Measurements from ENCODE around the gene TMEM109.

TMEM109 gene

DNA sequence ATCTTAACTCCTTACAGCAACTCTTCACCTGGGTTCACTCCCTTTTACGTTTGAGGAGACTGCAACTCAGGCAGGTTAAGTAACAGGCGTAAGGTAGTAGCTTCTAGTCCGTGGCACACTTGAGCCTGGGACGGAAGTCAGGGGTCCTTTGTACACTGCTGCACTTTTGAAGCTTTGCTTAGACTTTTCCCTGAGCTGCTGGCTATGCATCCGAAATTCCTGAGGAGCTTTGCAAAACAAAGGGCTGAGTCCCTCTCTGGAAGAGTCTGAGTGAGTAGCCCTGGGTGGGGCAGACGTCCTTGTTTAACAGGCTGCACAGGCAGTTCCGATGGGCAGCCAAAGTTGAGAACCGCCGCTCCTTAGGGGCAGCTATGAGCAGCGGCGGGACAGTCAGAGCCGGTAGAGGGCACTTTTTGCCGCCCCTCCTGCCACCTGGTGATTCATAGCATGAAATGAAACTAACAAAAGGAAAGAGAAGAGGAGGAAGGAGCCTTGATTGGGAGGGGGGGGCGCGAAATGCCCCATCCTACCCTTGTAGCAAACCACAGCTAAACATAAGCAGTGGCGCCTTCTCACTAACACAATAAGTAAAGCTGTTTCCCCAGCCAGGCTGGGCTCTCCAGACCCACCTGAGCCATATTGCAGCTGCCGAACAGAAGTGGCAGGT, 1.4 kb downstream of the TMEM109 start:
- CTCF ChIA-PET: interaction anchor here (0.5 to 1.6 kb wide), 6 partner anchors 16 to 216 kb away, joined by 3 to 5 read pairs (median 4); no protein-coding TSS in a partner anchor
- POLR2A ChIA-PET (ENCODE audit: low non-redundant PET): interaction anchor here (0.7 to 0.9 kb wide), 2 partner anchors 10 to 125 kb away, joined by 3 to 4 read pairs; no protein-coding TSS in a partner anchor
- TF ChIP-seq, protein P1, sequence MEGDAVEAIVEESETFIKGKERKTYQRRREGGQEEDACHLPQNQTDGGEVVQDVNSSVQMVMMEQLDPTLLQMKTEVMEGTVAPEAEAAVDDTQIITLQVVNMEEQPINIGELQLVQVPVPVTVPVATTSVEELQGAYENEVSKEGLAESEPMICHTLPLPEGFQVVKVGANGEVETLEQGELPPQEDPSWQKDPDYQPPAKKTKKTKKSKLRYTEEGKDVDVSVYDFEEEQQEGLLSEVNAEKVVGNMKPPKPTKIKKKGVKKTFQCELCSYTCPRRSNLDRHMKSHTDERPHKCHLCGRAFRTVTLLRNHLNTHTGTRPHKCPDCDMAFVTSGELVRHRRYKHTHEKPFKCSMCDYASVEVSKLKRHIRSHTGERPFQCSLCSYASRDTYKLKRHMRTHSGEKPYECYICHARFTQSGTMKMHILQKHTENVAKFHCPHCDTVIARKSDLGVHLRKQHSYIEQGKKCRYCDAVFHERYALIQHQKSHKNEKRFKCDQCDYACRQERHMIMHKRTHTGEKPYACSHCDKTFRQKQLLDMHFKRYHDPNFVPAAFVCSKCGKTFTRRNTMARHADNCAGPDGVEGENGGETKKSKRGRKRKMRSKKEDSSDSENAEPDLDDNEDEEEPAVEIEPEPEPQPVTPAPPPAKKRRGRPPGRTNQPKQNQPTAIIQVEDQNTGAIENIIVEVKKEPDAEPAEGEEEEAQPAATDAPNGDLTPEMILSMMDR (conservative IDR thresholded peaks at IDR 0.05; ENCODE audit: low read depth): peak; percentile 61
- peak overlapping the region; percentile 89 for H3K27ac ChIP-seq
- peak; percentile 82 for DNase-seq (ENCODE audit: low spot score)

DNA sequence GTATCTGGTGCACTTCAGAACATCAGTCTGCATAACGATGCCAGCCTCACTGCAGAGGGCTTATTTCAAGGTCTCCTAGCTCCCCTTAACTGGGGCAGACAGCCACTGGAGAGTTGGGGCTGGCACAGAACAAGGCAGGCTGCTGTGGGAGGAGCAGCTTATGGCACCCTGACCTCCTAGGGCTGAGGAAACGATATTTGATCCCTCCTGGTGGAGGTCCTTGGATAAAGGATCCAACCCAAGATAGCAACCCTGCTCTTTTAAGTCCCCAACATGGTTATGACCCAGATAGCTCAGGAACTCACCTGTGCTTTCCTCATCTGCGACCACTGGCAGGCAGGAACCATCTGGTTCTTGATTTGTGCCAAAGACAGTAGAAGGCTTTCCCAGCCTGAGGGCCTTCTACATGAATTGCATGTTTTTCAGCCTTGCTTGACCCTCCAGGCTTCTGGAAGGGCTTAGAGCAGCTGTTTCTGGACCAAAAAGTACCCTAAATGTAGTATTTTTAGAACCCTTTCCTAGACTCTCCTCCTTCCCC, 2.8 kb downstream of the TMEM109 start:
- CTCF ChIA-PET: interaction anchor here (0.6 to 1.4 kb wide), 2 partner anchors 17 to 86 kb away, joined by 3 to 4 read pairs; no protein-coding TSS in a partner anchor
- TF ChIP-seq, protein P1 (conservative IDR thresholded peaks at IDR 0.05; ENCODE audit: low read depth): no peak
- no peak for DNase-seq (ENCODE audit: low spot score)
- peak overlapping the region; percentile 66 for H3K27ac ChIP-seq
- POLR2A ChIA-PET (ENCODE audit: low non-redundant PET): no interaction called here

DNA sequence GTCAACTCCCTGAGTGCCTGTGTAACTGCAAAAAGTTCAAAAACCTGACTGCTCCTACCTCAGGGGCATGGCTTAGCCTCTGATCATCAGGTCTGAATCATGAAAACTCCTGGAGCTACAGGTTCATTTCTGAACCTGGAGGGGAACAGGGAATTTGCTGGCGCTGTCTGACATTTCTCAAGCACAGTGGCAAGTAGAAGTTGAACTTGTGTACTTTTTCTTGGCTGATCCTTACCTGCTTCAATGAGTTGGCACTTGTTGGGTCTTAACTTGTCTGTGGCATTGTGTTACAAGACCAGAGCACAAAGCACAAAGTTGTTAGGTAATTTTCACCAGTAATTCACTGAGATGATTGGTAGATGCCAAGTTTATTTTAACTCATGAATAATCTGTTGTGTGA, 3.3 kb downstream of the TMEM109 start:
- ChIA-PET POLR2A (ENCODE audit: low non-redundant PET) (no interaction called here), CTCF (interaction anchor here (0.6 kb wide), 1 partner anchor 86 kb away, joined by 3 read pairs; no protein-coding TSS in a partner anchor)
- peak overlapping the region; percentile 66 for H3K27ac ChIP-seq
- no peak for DNase-seq (ENCODE audit: low spot score)
- TF ChIP-seq, protein P1 (conservative IDR thresholded peaks at IDR 0.05; ENCODE audit: low read depth): no peak

DNA sequence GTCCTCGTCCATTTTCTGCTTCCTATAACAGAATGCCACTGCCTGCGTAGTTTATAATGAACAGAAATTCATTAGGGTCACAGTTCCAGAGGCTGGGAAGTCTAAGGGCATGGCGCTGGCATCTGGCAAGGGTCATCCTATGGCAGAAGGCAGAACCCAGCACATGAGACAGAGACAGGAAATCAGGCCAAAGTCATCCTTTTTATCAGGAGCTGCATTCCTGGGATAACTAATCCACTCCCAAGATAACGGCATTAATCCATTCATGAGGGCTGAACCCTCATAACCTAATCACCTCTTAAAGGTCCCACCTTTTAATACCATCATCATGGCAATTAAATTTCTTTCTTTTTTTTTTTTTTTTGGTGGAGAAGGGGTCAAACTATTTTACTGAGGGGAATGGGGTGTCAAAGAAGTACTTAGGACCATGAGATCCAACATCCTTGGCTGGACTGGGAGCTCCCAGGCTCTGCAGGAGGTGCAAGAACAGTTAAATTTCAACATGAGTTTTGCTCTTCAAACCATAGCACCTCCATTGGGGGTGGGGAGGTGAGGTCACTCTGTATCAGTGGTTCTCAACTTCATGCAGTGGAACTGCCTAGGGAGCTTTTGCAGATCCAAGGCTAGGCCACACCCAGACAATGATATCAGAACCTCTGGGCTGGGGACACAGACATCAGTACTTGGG, 4.4 kb downstream of the TMEM109 start:
- TF ChIP-seq, protein P1 (conservative IDR thresholded peaks at IDR 0.05; ENCODE audit: low read depth): no peak
- ChIA-PET CTCF (interaction anchor here (0.7 kb wide), 1 partner anchor 242 kb away, joined by 4 read pairs; no protein-coding TSS in a partner anchor), POLR2A (ENCODE audit: low non-redundant PET) (no interaction called here)
- H3K27ac ChIP-seq: 0 out of 2 replicates have a peak overlapping the region, but pooled peaks have one; percentile 30
- no peak for DNase-seq (ENCODE audit: low spot score)

DNA sequence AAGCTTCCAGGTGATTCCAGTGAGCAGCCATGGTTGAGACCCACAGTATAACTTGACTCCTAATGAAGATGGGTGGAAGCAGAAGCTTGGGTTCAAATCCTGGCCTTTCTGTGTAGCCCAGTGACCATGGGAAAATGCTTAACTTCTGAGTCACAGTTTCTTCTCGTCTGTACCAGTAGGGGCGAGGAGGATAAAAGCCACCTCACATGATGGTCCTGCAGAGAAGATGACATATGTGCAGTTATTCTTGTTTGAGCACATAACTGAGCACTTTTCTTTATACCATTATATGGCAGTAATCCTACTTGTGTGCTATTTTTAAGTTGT, 4.9 kb downstream of the TMEM109 start:
- H3K27ac ChIP-seq: 0 out of 2 replicates have a peak overlapping the region, but pooled peaks have one; percentile 30
- DNase-seq (ENCODE audit: low spot score): no peak
- ChIA-PET POLR2A (ENCODE audit: low non-redundant PET) (no interaction called here), CTCF (interaction anchor here (0.7 kb wide), 1 partner anchor 241 kb away, joined by 4 read pairs; no protein-coding TSS in a partner anchor)
- TF ChIP-seq, protein P1 (conservative IDR thresholded peaks at IDR 0.05; ENCODE audit: low read depth): no peak

DNA sequence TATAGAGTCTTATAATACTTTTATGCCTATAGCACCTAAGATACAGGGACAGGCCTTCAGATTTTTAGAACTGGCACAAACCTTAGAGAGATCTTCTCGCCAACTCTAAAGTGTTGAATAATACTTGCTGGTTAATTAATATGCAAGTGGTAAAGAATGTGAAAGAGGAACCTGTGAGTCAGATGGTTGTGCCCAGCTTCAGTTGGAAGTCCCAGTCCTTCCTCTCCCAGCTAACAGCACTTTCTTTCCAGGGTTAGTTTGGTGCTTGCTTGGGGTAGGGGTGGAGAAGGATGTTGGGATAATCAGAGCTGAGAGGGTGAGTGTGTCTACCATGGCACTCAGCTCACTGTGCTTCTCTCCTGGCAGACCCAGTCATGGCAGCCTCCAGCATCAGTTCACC, 5.4 kb downstream of the TMEM109 start:
- no peak overlapping the region; the same call in 1 of the 2 replicates for H3K27ac ChIP-seq
- no peak for DNase-seq (ENCODE audit: low spot score)
- ChIA-PET CTCF (no interaction called here), POLR2A (ENCODE audit: low non-redundant PET) (no interaction called here)
- TF ChIP-seq, protein P1 (conservative IDR thresholded peaks at IDR 0.05; ENCODE audit: low read depth): no peak

All from RWPE1 (cell line).